Measurements from ENCODE around the gene SEMA5B. TPM values are rescaled to one million over a fixed set of nuclear protein-coding genes. Genes with fewer than 3 reads are reported as not detected.

Gene SEMA5B
- total and polyA plus RNA-seq, 2 donors (not counting 3 experiments of a cell fraction or from before 2014, with no cell fraction given): 0.07 TPM; not detected in 1

GRCh38 chr3:123054109-123054778, 26.7 kb upstream of the SEMA5B start:
- H3K79me2 ChIP-seq (ENCODE audit: control insufficient read depth, insufficient read depth, low read length): no peaks in the 10 kb centered on the region
- intact Hi-C loops (cut with micrococcal nuclease): no loop called here
- H3K9me1 ChIP-seq (replicated peaks; ENCODE audit: control insufficient read depth, extremely low read depth, insufficient read depth, low read length): no peaks in the 10 kb centered on the region
- H3K4me3 ChIP-seq (replicated peaks in 1 of 3; ENCODE audit: insufficient read depth in 1 of 3, low read depth in 1 of 3, low read length in 3 of 3): no peak overlapping the region
- TF ChIP-seq GATA2 (IDR thresholded peaks at IDR 0.05; ENCODE audit: insufficient read depth, insufficient read length, low read depth, low read length): no peak
- no peak overlapping the region for H3K4me2 ChIP-seq (ENCODE audit: insufficient read depth, low read length)
- peaks cover 5% of the 10 kb centered on the region for H3K4me1 ChIP-seq (ENCODE audit: control insufficient read depth, extremely low read depth, insufficient read depth, low read length)
- H4K20me1 ChIP-seq (replicated peaks; ENCODE audit: control insufficient read depth, extremely low read depth, insufficient read depth, low read length): no peaks in the 10 kb centered on the region
- H3K9me3 ChIP-seq (replicated peaks; ENCODE audit: control insufficient read depth, insufficient read depth, low read length): no peaks in the 10 kb centered on the region
- H3K36me3 ChIP-seq (ENCODE audit: control insufficient read depth in 2 of 2, extremely low read depth in 1 of 2, insufficient read depth in 2 of 2, low read length in 2 of 2): no peaks in the 10 kb centered on the region
- H3K9ac ChIP-seq (replicated peaks; ENCODE audit: extremely low read depth, insufficient read depth, low read length): no peak overlapping the region
- BruUV-seq (replicated peaks): no TSS peak
- H3K27ac ChIP-seq (ENCODE audit: insufficient read depth, low read depth, low read length): no peak overlapping the region
- ChIA-PET POLR2A (no interaction called here), CTCF (no interaction called here)
- FAIRE-seq (no peak), DNase-seq (ENCODE audit: low read depth, low spot score) (no peak)
- H2AFZ ChIP-seq (ENCODE audit: low read depth, low read length): no peak overlapping the region
- dilution Hi-C loops (cut with MboI; ENCODE audit: extremely low pct_ligation_motif_present, low sequenced_read_pairs): no loop called here
- H3K27me3 ChIP-seq (ENCODE audit: control insufficient read depth in 2 of 2, insufficient read depth in 2 of 2, low read length in 2 of 2): peaks cover 0 to 5% of the 10 kb centered on the region in 2 experiments

- no peak overlapping the region for H2AFZ ChIP-seq (ENCODE audit: low read depth, low read length)
- peaks cover 0 to 5% of the 10 kb centered on the region in 2 experiments for H3K27me3 ChIP-seq (ENCODE audit: control insufficient read depth in 2 of 2, insufficient read depth in 2 of 2, low read length in 2 of 2)
- no peaks in the 10 kb centered on the region for H3K79me2 ChIP-seq (ENCODE audit: control insufficient read depth, insufficient read depth, low read length)
- ChIA-PET CTCF (no interaction called here), POLR2A (no interaction called here)
- H3K4me1 ChIP-seq (ENCODE audit: control insufficient read depth, extremely low read depth, insufficient read depth, low read length): peaks cover 5% of the 10 kb centered on the region
- no peak overlapping the region for H3K4me3 ChIP-seq (replicated peaks in 1 of 3; ENCODE audit: insufficient read depth in 1 of 3, low read depth in 1 of 3, low read length in 3 of 3)
- no peaks in the 10 kb centered on the region for H3K9me1 ChIP-seq (replicated peaks; ENCODE audit: control insufficient read depth, extremely low read depth, insufficient read depth, low read length)
- no peak overlapping the region for H3K9ac ChIP-seq (replicated peaks; ENCODE audit: extremely low read depth, insufficient read depth, low read length)
- BruUV-seq (replicated peaks): no TSS peak
- intact Hi-C loops (cut with micrococcal nuclease): no loop called here
- H3K9me3 ChIP-seq (replicated peaks; ENCODE audit: control insufficient read depth, insufficient read depth, low read length): no peaks in the 10 kb centered on the region
- DNase-seq (ENCODE audit: low read depth, low spot score) (no peak), FAIRE-seq (no peak)
- H4K20me1 ChIP-seq (replicated peaks; ENCODE audit: control insufficient read depth, extremely low read depth, insufficient read depth, low read length): no peaks in the 10 kb centered on the region
- H3K36me3 ChIP-seq (ENCODE audit: control insufficient read depth in 2 of 2, extremely low read depth in 1 of 2, insufficient read depth in 2 of 2, low read length in 2 of 2): no peaks in the 10 kb centered on the region
- no peak for TF ChIP-seq POLR2AphosphoS5 (IDR thresholded peaks at IDR 0.05; ENCODE audit: insufficient read depth, low read depth, low read length)
- TF ChIP-seq MAX (IDR thresholded peaks at IDR 0.05; ENCODE audit: insufficient read depth, insufficient read length): no peak
- TF ChIP-seq MYC (IDR thresholded peaks at IDR 0.05; ENCODE audit: low read depth, low read length): no peak
- no peak for TF ChIP-seq CTCF (IDR thresholded peaks at IDR 0.05; ENCODE audit: extremely low read depth in 1 of 2, insufficient read depth in 1 of 2, low read depth in 1 of 2, low read length in 2 of 2)
- no peak for TF ChIP-seq JUN (IDR thresholded peaks at IDR 0.05; ENCODE audit: borderline replicate concordance, insufficient read depth, insufficient read length, low read depth)
- no peak for TF ChIP-seq POLR2A (IDR thresholded peaks at IDR 0.05; ENCODE audit: low read depth, low read length)
- TF ChIP-seq EZH2 (IDR thresholded peaks at IDR 0.05; ENCODE audit: borderline replicate concordance, low read depth, low read length, severe bottlenecking): no peak
- TF ChIP-seq GATA2 (IDR thresholded peaks at IDR 0.05; ENCODE audit: insufficient read depth, insufficient read length, low read depth, low read length): no peak
- no peak for TF ChIP-seq FOS (IDR thresholded peaks at IDR 0.05; ENCODE audit: borderline replicate concordance, insufficient read depth, low read length)
- no peak overlapping the region for H3K27ac ChIP-seq (ENCODE audit: insufficient read depth, low read depth, low read length)
- dilution Hi-C loops (cut with MboI; ENCODE audit: extremely low pct_ligation_motif_present, low sequenced_read_pairs): no loop called here
- no peak overlapping the region for H3K4me2 ChIP-seq (ENCODE audit: insufficient read depth, low read length)
Observed at GRCh38 chr3:123053107-123053506, 25.5 kb upstream of the SEMA5B start.

Measured in endothelial cell of umbilical vein (primary cell).